Mammary epithelial cell (primary cell): Measurements from ENCODE around the gene PDYN.

Experiments used
- CTCF ChIP-seq, 2 donors: IDR thresholded peaks in 1 of 2; conservative IDR thresholded peaks in 1 of 2; 2 replicates each; pipeline ENCODE4 v1.5.1; 2011 to 2012; ENCODE audit warnings: inconsistent platforms in 2 of 2, low read length in 2 of 2, mild to moderate bottlenecking in 2 of 2, control low read depth in 1 of 2, low read depth in 1 of 2; ENCODE audit not compliant: insufficient read depth in 1 of 2; ENCODE audit errors: extremely low read depth in 1 of 2
- EZH2 ChIP-seq: IDR thresholded peaks from 2 replicates; pipeline ENCODE4 v1.6.1; 2012; ENCODE audit warnings: low read length, inconsistent platforms, borderline replicate concordance

DNA sequence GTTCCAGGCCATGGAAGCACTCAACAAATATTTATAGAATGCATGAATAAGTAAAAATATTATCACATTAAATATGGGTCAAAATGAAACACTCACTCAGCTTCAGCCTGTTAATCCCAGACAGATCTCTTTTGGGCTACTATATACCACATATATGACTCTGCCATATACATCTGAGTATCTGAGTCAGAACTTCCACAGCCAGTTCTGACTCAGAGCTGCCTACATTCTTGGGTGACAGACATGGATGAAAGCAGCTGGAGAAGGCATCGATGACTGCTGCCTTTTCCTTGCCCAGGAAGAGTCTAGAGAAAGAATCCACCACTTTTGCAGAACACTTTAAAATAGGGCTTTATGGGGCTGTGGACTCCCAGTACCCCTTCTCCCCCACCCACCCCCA is 11.5 kb upstream of the PDYN start:
- TF ChIP-seq CTCF (conservative IDR thresholded peaks at IDR 0.05 in 1 of 2, IDR thresholded peaks at IDR 0.05 in 1 of 2; ENCODE audit: extremely low read depth in 1 of 2, insufficient read depth in 1 of 2, low read depth in 1 of 2, low read length in 2 of 2) (no peak), EZH2 (no peak)
